ENCODE measurements around the gene SERPINE3. TPM values are rescaled to one million over a fixed set of nuclear protein-coding genes. Genes with fewer than 3 reads are reported as not detected.

The SERPINE3 gene
- total and polyA plus RNA-seq, 2 donors from 2014 or later = not detected

DNA sequence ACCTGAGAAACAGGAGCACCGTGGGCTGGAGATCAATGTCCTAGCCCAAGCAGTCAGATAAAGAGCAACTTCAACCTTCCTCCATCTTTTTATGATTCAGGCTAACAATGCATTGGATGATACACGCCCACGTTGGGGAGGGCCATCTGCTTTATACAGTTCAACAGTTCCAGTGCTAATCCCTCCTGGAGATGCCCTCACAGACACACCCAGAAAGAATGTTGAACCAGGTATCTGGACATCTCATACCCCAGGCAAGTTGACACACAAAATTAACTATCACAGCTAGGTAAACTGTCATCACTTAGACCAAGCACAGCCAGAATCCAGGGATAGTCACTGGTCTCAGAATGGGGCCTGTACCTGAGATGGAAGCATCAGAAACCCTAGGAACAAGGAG, 20.6 kb upstream of the SERPINE3 start:
- Histone ChIP-seq H3K36me3 (ENCODE audit: control insufficient read depth in 2 of 3, insufficient read depth in 3 of 3, low read length in 3 of 3) (no peaks in the 10 kb centered on the region), H3K9me3 (ENCODE audit: control insufficient read depth in 2 of 3, insufficient read depth in 1 of 3, low read length in 3 of 3) (no peaks in the 10 kb centered on the region), H3K4me3 (ENCODE audit: low read length in 3 of 3) (no peak overlapping the region), H3K4me1 (ENCODE audit: control insufficient read depth in 2 of 3, insufficient read depth in 2 of 3, low read depth in 1 of 3, low read length in 3 of 3) (peaks cover 0 to 4% (median 0%) of the 10 kb centered on the region in 3 donors), H3K27me3 (ENCODE audit: control insufficient read depth, insufficient read depth, low read length) (no peaks in the 10 kb centered on the region), H3K9ac (ENCODE audit: low read length in 3 of 3) (no peak overlapping the region), H3K27ac (ENCODE audit: low read depth in 2 of 2, low read length in 2 of 2) (no peak overlapping the region)
- DNase-seq (no peak), FAIRE-seq (no peak)
- intact Hi-C loops (cut with DNase I) = no loop called here
- no peak for TF ChIP-seq CTCF (IDR thresholded peaks at IDR 0.05; ENCODE audit: borderline replicate concordance, extremely low read depth, insufficient read depth)

DNA sequence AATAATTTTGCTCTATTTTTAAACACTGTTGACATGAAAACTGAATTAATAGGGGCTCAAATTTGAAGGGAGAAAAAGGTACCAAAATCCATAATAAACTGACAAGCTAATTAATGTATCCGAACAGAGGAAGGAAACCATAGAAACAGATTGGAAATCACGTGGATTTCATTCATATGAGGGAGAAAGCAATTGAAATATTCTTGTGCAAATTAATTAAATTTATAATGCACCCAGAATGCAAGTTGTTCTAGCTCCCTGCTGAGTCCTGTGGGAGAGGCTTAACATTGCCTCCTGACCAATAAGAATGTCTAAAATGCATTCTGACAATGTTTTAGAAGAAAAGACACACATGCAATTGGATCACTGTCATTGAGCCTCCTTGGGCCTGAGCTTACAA, 17.7 kb upstream of the SERPINE3 start:
- Histone ChIP-seq H3K4me3 (ENCODE audit: low read length in 3 of 3) (no peak overlapping the region), H3K36me3 (ENCODE audit: control insufficient read depth in 2 of 3, insufficient read depth in 3 of 3, low read length in 3 of 3) (no peaks in the 10 kb centered on the region), H3K4me1 (ENCODE audit: control insufficient read depth in 2 of 3, insufficient read depth in 2 of 3, low read depth in 1 of 3, low read length in 3 of 3) (no peaks in the 10 kb centered on the region), H3K27ac (ENCODE audit: low read depth in 2 of 2, low read length in 2 of 2) (no peak overlapping the region), H3K27me3 (ENCODE audit: control insufficient read depth, insufficient read depth, low read length) (no peaks in the 10 kb centered on the region), H3K9ac (ENCODE audit: low read length in 3 of 3) (no peak overlapping the region), H3K9me3 (ENCODE audit: control insufficient read depth in 2 of 3, insufficient read depth in 1 of 3, low read length in 3 of 3) (no peaks in the 10 kb centered on the region)
- DNase-seq (no peak), FAIRE-seq (no peak)
- intact Hi-C loops (cut with DNase I) = no loop called here
- TF ChIP-seq CTCF (IDR thresholded peaks at IDR 0.05; ENCODE audit: borderline replicate concordance, extremely low read depth, insufficient read depth) = no peak

- Histone ChIP-seq H3K36me3 (ENCODE audit: control insufficient read depth in 2 of 3, insufficient read depth in 3 of 3, low read length in 3 of 3) (no peaks in the 10 kb centered on the region), H3K9ac (ENCODE audit: low read length in 3 of 3) (no peak overlapping the region), H3K4me3 (ENCODE audit: low read length in 3 of 3) (no peak overlapping the region), H3K9me3 (ENCODE audit: control insufficient read depth in 2 of 3, insufficient read depth in 1 of 3, low read length in 3 of 3) (no peaks in the 10 kb centered on the region), H3K27me3 (ENCODE audit: control insufficient read depth, insufficient read depth, low read length) (no peaks in the 10 kb centered on the region), H3K4me1 (ENCODE audit: control insufficient read depth in 2 of 3, insufficient read depth in 2 of 3, low read depth in 1 of 3, low read length in 3 of 3) (no peaks in the 10 kb centered on the region), H3K27ac (ENCODE audit: low read depth in 2 of 2, low read length in 2 of 2) (no peak overlapping the region)
- DNase-seq (peak in 1 of 5 donors; percentile 2), FAIRE-seq (no peak)
- TF ChIP-seq CTCF (IDR thresholded peaks at IDR 0.05; ENCODE audit: borderline replicate concordance, extremely low read depth, insufficient read depth) = no peak
- intact Hi-C loops (cut with DNase I) = no loop called here
Measured at GRCh38 chr13:51322826-51323225, 16.7 kb upstream of the SERPINE3 start.

- no peak for TF ChIP-seq CTCF (IDR thresholded peaks at IDR 0.05; ENCODE audit: borderline replicate concordance, extremely low read depth, insufficient read depth)
- H3K4me1 ChIP-seq (ENCODE audit: control insufficient read depth in 2 of 3, insufficient read depth in 2 of 3, low read depth in 1 of 3, low read length in 3 of 3) = no peaks in the 10 kb centered on the region
- FAIRE-seq = no peak
- DNase-seq = no peak
- H3K27ac ChIP-seq (ENCODE audit: low read depth in 2 of 2, low read length in 2 of 2) = no peak overlapping the region
- H3K9me3 ChIP-seq (ENCODE audit: control insufficient read depth in 2 of 3, insufficient read depth in 1 of 3, low read length in 3 of 3) = no peaks in the 10 kb centered on the region
- intact Hi-C loops (cut with DNase I) = no loop called here
- H3K4me3 ChIP-seq (ENCODE audit: low read length in 3 of 3) = no peak overlapping the region
- no peaks in the 10 kb centered on the region for H3K27me3 ChIP-seq (ENCODE audit: control insufficient read depth, insufficient read depth, low read length)
- no peak overlapping the region for H3K9ac ChIP-seq (ENCODE audit: low read length in 3 of 3)
- H3K36me3 ChIP-seq (ENCODE audit: control insufficient read depth in 2 of 3, insufficient read depth in 3 of 3, low read length in 3 of 3) = no peaks in the 10 kb centered on the region
Measured at GRCh38 chr13:51323824-51324511, 15.5 kb upstream of the SERPINE3 start.
